Mesodermal cell (in vitro differentiated cells): Measurements from ENCODE around the gene FOXJ3.

ENCODE experiments used
- H3K27ac ChIP-seq: 2 replicates; pipeline ENCODE4 v1.7.0; 2013; ENCODE audit warnings: mild to moderate bottlenecking, low read depth, low read length, moderate library complexity; ENCODE audit not compliant: severe bottlenecking
- H3K36me3 ChIP-seq: 2 replicates; pipeline ENCODE4 v1.7.1; 2013; ENCODE audit warnings: mild to moderate bottlenecking, low read length, moderate library complexity; ENCODE audit not compliant: control insufficient read depth, insufficient read depth
- H3K4me1 ChIP-seq: one replicate; pipeline ENCODE4 v1.7.1; 2013; ENCODE audit warnings: mild to moderate bottlenecking, low read length; ENCODE audit not compliant: insufficient read depth, control insufficient read depth, poor library complexity, severe bottlenecking
- H3K4me3 ChIP-seq: 2 replicates; pipeline ENCODE4 v1.7.0; 2013; ENCODE audit warnings: low read length, control low read depth, mild to moderate bottlenecking; ENCODE audit not compliant: insufficient read depth, poor library complexity, severe bottlenecking; ENCODE audit errors: extremely low read depth
- H3K9me3 ChIP-seq: 2 replicates; pipeline ENCODE4 v1.7.1; 2013; ENCODE audit warnings: mild to moderate bottlenecking, low read length, moderate library complexity; ENCODE audit not compliant: control insufficient read depth
- WGBS, 2 experiments: methylation state at CpG; one replicate each; pipeline ENCODE4 v1.1.5; 2013; ENCODE audit warnings: missing lambda C conversion rate in 2 of 2; ENCODE audit not compliant: insufficient coverage in 2 of 2; 5-methylcytosine and 5-hydroxymethylcytosine counted together

Gene FOXJ3

GRCh38 chr1:42143896-42144710 is 190.9 kb downstream of the FOXJ3 start:
- Histone ChIP-seq H3K36me3 (no peaks in the 10 kb centered on the region), H3K4me1 (peaks cover 5% of the 10 kb centered on the region), H3K9me3 (no peaks in the 10 kb centered on the region), H3K27ac (no peak overlapping the region), H3K4me3 (no peak overlapping the region)
- WGBS, 2 experiments = 67 to 78% methylated on average over 4 to 6 of the region's 13 CpGs

- 94 to 95% methylated on average over 2 to 3 of the region's 4 CpGs for WGBS, 2 experiments
- Histone ChIP-seq H3K36me3 (no peaks in the 10 kb centered on the region), H3K9me3 (no peaks in the 10 kb centered on the region), H3K4me3 (no peak overlapping the region), H3K4me1 (peaks cover 5% of the 10 kb centered on the region), H3K27ac (no peak overlapping the region)
Observed at GRCh38 chr1:42142894-42143675, 191.9 kb downstream of the FOXJ3 start.

GRCh38 chr1:42141978-42142377 is 193.1 kb downstream of the FOXJ3 start:
- 81 to 90% methylated on average over 4 to 5 of the region's 5 CpGs for WGBS, 2 experiments
- Histone ChIP-seq H3K9me3 (no peaks in the 10 kb centered on the region), H3K4me1 (peaks cover 5% of the 10 kb centered on the region)

GRCh38 chr1:42140191-42140590 is 194.8 kb downstream of the FOXJ3 start:
- Histone ChIP-seq H3K4me3 (no peak overlapping the region), H3K9me3 (no peaks in the 10 kb centered on the region), H3K4me1 (peaks cover 5% of the 10 kb centered on the region), H3K27ac (no peak overlapping the region), H3K36me3 (no peaks in the 10 kb centered on the region)
- WGBS, 2 experiments = 83 to 93% methylated on average over 1 of the region's 2 CpGs

More at GRCh38 chr1:42141978-42142377, 193.1 kb downstream of the FOXJ3 start:
- no peaks in the 10 kb centered on the region for H3K36me3 ChIP-seq
- no peak overlapping the region for H3K27ac ChIP-seq
- H3K4me3 ChIP-seq = no peak overlapping the region

GRCh38 chr1:42139444-42139843 is 195.6 kb downstream of the FOXJ3 start:
- Histone ChIP-seq H3K4me3 (no peak overlapping the region), H3K9me3 (no peaks in the 10 kb centered on the region), H3K27ac (no peak overlapping the region), H3K36me3 (no peaks in the 10 kb centered on the region), H3K4me1 (peaks cover 5% of the 10 kb centered on the region)
- WGBS, 2 experiments = no CpG with 5 or more reads among the region's 3 CpGs

GRCh38 chr1:42138586-42138985 is 196.4 kb downstream of the FOXJ3 start:
- Histone ChIP-seq H3K4me1 (peaks cover 5% of the 10 kb centered on the region), H3K4me3 (no peak overlapping the region), H3K9me3 (no peaks in the 10 kb centered on the region), H3K27ac (no peak overlapping the region), H3K36me3 (no peaks in the 10 kb centered on the region)
- 89 to 93% methylated on average over 3 of the region's 4 CpGs for WGBS, 2 experiments

- WGBS, 2 experiments = 86 to 89% methylated on average over 8 to 9 of the region's 10 CpGs
- H3K4me1 ChIP-seq = no peaks in the 10 kb centered on the region
- H3K36me3 ChIP-seq = no peaks in the 10 kb centered on the region
- no peaks in the 10 kb centered on the region for H3K9me3 ChIP-seq
- no peak overlapping the region for H3K27ac ChIP-seq
- H3K4me3 ChIP-seq = no peak overlapping the region
Observed at GRCh38 chr1:42137766-42138165, 197.3 kb downstream of the FOXJ3 start.

- no peaks in the 10 kb centered on the region for H3K36me3 ChIP-seq
- no peak overlapping the region for H3K27ac ChIP-seq
- no peak overlapping the region for H3K4me3 ChIP-seq
- H3K4me1 ChIP-seq = no peaks in the 10 kb centered on the region
- H3K9me3 ChIP-seq = no peaks in the 10 kb centered on the region
Observed at GRCh38 chr1:42136466-42136865, 198.6 kb downstream of the FOXJ3 start.

- Histone ChIP-seq H3K27ac (no peak overlapping the region), H3K36me3 (no peaks in the 10 kb centered on the region), H3K4me1 (no peaks in the 10 kb centered on the region), H3K9me3 (no peaks in the 10 kb centered on the region), H3K4me3 (no peak overlapping the region)
- WGBS, 2 experiments = 88 to 100% methylated on average over 2 to 3 of the region's 3 CpGs
Observed at GRCh38 chr1:42135426-42135825, 199.6 kb downstream of the FOXJ3 start.

GRCh38 chr1:42133809-42134526 is 201.1 kb downstream of the FOXJ3 start:
- Histone ChIP-seq H3K4me1 (no peaks in the 10 kb centered on the region), H3K27ac (no peak overlapping the region), H3K36me3 (no peaks in the 10 kb centered on the region), H3K9me3 (no peaks in the 10 kb centered on the region), H3K4me3 (no peak overlapping the region)
- 84 to 94% methylated on average over 3 to 8 of the region's 10 CpGs for WGBS, 2 experiments
